Measurements from ENCODE around the gene TLX1.

Gene TLX1

GRCh38 chr10:101130984-101131961 is at the start of gene TLX1:
TSS of gene TLX1 (plus strand) at chr10:101131300. CDS start at chr10:101131542, 242 bp downstream.
- no peak for FAIRE-seq

- no peak for FAIRE-seq
Measured at GRCh38 chr10:101085846-101086245, 45.3 kb upstream of the TLX1 start.

- no peak for FAIRE-seq
Measured at GRCh38 chr10:101087376-101087775, 43.7 kb upstream of the TLX1 start.

GRCh38 chr10:101087965-101088364 is 43.1 kb upstream of the TLX1 start:
- no peak for FAIRE-seq

- no peak for FAIRE-seq
Measured at GRCh38 chr10:101089520-101090299, 41.4 kb upstream of the TLX1 start.

GRCh38 chr10:101090597-101090996 is 40.5 kb upstream of the TLX1 start:
- FAIRE-seq = no peak

GRCh38 chr10:101091546-101092290 is 39.4 kb upstream of the TLX1 start:
- no peak for FAIRE-seq

- FAIRE-seq = no peak
Measured at GRCh38 chr10:101092881-101093354, 38.2 kb upstream of the TLX1 start.

GRCh38 chr10:101094121-101094879 is 36.8 kb upstream of the TLX1 start:
- FAIRE-seq = no peak

- FAIRE-seq = no peak
Measured at GRCh38 chr10:101095004-101095403, 36.1 kb upstream of the TLX1 start.

- FAIRE-seq = peak; percentile 20
Measured at GRCh38 chr10:101095550-101096213, 35.4 kb upstream of the TLX1 start.

- FAIRE-seq = no peak
Measured at GRCh38 chr10:101096378-101096777, 34.7 kb upstream of the TLX1 start.

- no peak for FAIRE-seq
Measured at GRCh38 chr10:101097881-101098280, 33.2 kb upstream of the TLX1 start.

GRCh38 chr10:101099901-101100300 is 31.2 kb upstream of the TLX1 start:
- no peak for FAIRE-seq

- no peak for FAIRE-seq
Measured at GRCh38 chr10:101101372-101101881, 29.7 kb upstream of the TLX1 start.

- FAIRE-seq = no peak
Measured at GRCh38 chr10:101103430-101103829, 27.7 kb upstream of the TLX1 start.

- FAIRE-seq = no peak
Measured at GRCh38 chr10:101106351-101106750, 24.7 kb upstream of the TLX1 start.

- no peak for FAIRE-seq
Measured at GRCh38 chr10:101107771-101108170, 23.3 kb upstream of the TLX1 start.

GRCh38 chr10:101110856-101111523 is 20.1 kb upstream of the TLX1 start:
- FAIRE-seq = no peak

- no peak for FAIRE-seq
Measured at GRCh38 chr10:101111547-101111946, 19.6 kb upstream of the TLX1 start.
